Activated naive CD4-positive, alpha-beta T cell treated with anti-CD3 and anti-CD28 coated beads for 36 hours (primary cell): ENCODE results near the gene SORCS1. TPM values are rescaled to one million over a fixed set of nuclear protein-coding genes. Genes with fewer than 3 reads are reported as not detected.

Experiments used
- CTCF ChIA-PET: fragments of 350-600 bp; sonication (Branson Sonifier 250); formaldehyde crosslinking; loops from one replicate; lab custom pipeline; 2021; ENCODE audit warnings: antibody characterized with exemption; lab: Charles Lee
- DNase-seq: peaks from one replicate; pipeline ENCODE4 v3.0.0-alpha.2; 2020
- H3K27ac Mint-ChIP-seq: one replicate; pipeline ENCODE4 v1.8.0; 2021; ENCODE audit warnings: mild to moderate bottlenecking, mixed read lengths
- H3K27me3 Mint-ChIP-seq: one replicate; pipeline ENCODE4 v1.8.0; 2021; ENCODE audit warnings: low read depth, mixed read lengths
- H3K36me3 Mint-ChIP-seq: one replicate; pipeline ENCODE4 v1.8.0; 2021; ENCODE audit warnings: low read depth, mixed read lengths
- H3K4me1 Mint-ChIP-seq: one replicate; pipeline ENCODE4 v1.8.0; 2021; ENCODE audit warnings: low read depth, mixed read lengths
- H3K4me3 Mint-ChIP-seq: one replicate; pipeline ENCODE4 v1.8.0; 2021; ENCODE audit warnings: mild to moderate bottlenecking, moderate library complexity, mixed read lengths
- H3K9me3 Mint-ChIP-seq: one replicate; pipeline ENCODE4 v1.8.0; 2021; ENCODE audit warnings: mixed read lengths
- intact Hi-C: fragments of 100-400 bp; cut with micrococcal nuclease; formaldehyde crosslinking; loops from one replicate; pipeline ENCODE4 v1.15.1; 2023
- total RNA-seq, 2 experiments: library from RNA; stranded (reverse); gene quantifications; one replicate each; pipeline ENCODE4 v1.2.3, GENCODE V29; 2021

The SORCS1 gene
- total RNA-seq, 2 experiments from 2014 or later, result not detected

DNA sequence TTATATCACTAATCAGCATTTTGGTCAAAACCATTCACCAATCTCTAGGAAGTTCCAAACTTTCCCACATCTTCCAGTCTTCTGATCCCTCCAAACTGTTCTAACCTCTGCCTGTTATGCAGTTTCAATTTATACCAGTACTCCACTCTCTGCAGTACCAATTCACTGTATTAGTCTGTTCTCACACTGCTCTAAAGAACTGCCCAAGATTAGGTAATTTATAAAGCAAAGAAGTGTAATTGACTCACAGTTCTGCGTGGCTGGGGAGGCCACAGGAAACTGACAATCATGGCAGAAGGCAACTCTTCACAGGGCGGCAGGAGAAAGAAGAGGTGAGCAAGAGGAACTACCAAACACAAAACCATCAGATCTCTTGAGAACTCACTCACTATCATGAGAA lies 374.9 kb downstream of the SORCS1 start:
- DNase-seq, result no peak
- H3K4me3 Mint-ChIP-seq, result no peak overlapping the region
- no peaks in the 10 kb centered on the region for H3K4me1 Mint-ChIP-seq
- no peaks in the 10 kb centered on the region for H3K36me3 Mint-ChIP-seq
- H3K9me3 Mint-ChIP-seq, result peaks cover 3% of the 10 kb centered on the region
- H3K27me3 Mint-ChIP-seq, result no peaks in the 10 kb centered on the region
- CTCF ChIA-PET, result no interaction called here
- no peak overlapping the region for H3K27ac Mint-ChIP-seq
- intact Hi-C loops, result no loop called here

GRCh38 chr10:106788982-106789381 lies 375.5 kb downstream of the SORCS1 start:
- Mint-ChIP-seq H3K27me3 (no peaks in the 10 kb centered on the region), H3K4me3 (no peak overlapping the region), H3K27ac (no peak overlapping the region), H3K36me3 (no peaks in the 10 kb centered on the region), H3K4me1 (no peaks in the 10 kb centered on the region), H3K9me3 (peaks cover 6% of the 10 kb centered on the region)
- no peak for DNase-seq
- intact Hi-C loops, result no loop called here
- CTCF ChIA-PET, result no interaction called here

DNA sequence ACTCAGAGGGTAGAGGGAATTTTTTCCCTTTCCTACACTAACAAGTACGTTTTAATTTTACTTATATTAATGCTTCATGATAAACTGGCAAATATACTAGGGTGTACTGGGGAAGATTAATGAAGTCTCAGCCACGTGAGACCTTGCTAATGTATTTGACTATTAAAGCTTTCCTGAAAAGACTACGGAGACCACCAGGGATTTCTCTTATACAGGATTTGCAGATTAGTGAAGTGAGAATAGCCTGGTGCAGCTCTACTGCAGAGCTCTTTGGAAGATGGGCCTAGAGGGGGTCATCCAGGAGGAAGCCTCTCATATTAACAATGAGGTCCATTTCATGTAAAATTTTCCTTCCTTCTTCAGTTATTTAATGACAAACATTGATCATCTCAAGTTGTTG lies 379.0 kb downstream of the SORCS1 start:
- Mint-ChIP-seq H3K27ac (no peak overlapping the region), H3K4me1 (no peaks in the 10 kb centered on the region), H3K36me3 (no peaks in the 10 kb centered on the region), H3K9me3 (peaks cover 6% of the 10 kb centered on the region), H3K4me3 (no peak overlapping the region), H3K27me3 (no peaks in the 10 kb centered on the region)
- CTCF ChIA-PET, result no interaction called here
- intact Hi-C loops, result no loop called here
- no peak for DNase-seq

GRCh38 chr10:106780632-106781031 lies 383.9 kb downstream of the SORCS1 start:
- H3K4me1 Mint-ChIP-seq, result no peaks in the 10 kb centered on the region
- H3K4me3 Mint-ChIP-seq, result no peak overlapping the region
- no peak for DNase-seq
- peaks cover 2% of the 10 kb centered on the region for H3K9me3 Mint-ChIP-seq
- intact Hi-C loops, result no loop called here
- H3K27ac Mint-ChIP-seq, result no peak overlapping the region
- no peaks in the 10 kb centered on the region for H3K36me3 Mint-ChIP-seq
- CTCF ChIA-PET, result no interaction called here
- H3K27me3 Mint-ChIP-seq, result no peaks in the 10 kb centered on the region

- CTCF ChIA-PET, result no interaction called here
- H3K4me3 Mint-ChIP-seq, result no peak overlapping the region
- no peak overlapping the region for H3K27ac Mint-ChIP-seq
- DNase-seq, result no peak
- intact Hi-C loops, result no loop called here
- no peaks in the 10 kb centered on the region for H3K36me3 Mint-ChIP-seq
- H3K9me3 Mint-ChIP-seq, result no peaks in the 10 kb centered on the region
- H3K4me1 Mint-ChIP-seq, result no peaks in the 10 kb centered on the region
- no peaks in the 10 kb centered on the region for H3K27me3 Mint-ChIP-seq
These were observed 386.7 kb downstream of the SORCS1 start for GRCh38 chr10:106777841-106778240.

GRCh38 chr10:106775127-106775526 lies 389.4 kb downstream of the SORCS1 start:
- Mint-ChIP-seq H3K9me3 (no peaks in the 10 kb centered on the region), H3K4me1 (no peaks in the 10 kb centered on the region), H3K27ac (no peak overlapping the region), H3K27me3 (no peaks in the 10 kb centered on the region), H3K4me3 (no peak overlapping the region), H3K36me3 (no peaks in the 10 kb centered on the region)
- intact Hi-C loops, result no loop called here
- DNase-seq, result no peak
- CTCF ChIA-PET, result no interaction called here

DNA sequence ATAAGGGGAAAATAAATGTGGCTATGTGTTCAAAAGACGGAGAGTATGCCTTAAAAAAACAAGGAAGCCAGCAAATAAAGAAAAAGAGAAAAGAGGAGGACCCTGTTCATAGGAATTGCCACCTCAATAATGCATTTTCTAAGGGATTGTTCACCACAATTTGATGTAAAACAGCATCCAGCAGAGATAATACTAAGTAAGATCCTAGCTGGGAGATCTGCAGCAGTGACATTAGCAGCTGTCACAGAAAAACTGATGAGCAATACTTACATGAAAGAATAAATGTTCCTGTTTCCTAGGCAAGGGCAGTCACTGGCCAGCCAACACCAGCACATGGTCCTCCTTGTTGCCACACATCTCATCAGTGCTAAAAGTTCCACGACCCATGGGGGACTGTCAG lies 391.5 kb downstream of the SORCS1 start:
- intact Hi-C loops, result no loop called here
- no peaks in the 10 kb centered on the region for H3K9me3 Mint-ChIP-seq
- H3K4me3 Mint-ChIP-seq, result no peak overlapping the region
- CTCF ChIA-PET, result no interaction called here
- H3K36me3 Mint-ChIP-seq, result no peaks in the 10 kb centered on the region
- no peak overlapping the region for H3K27ac Mint-ChIP-seq
- DNase-seq, result no peak
- no peaks in the 10 kb centered on the region for H3K27me3 Mint-ChIP-seq
- no peaks in the 10 kb centered on the region for H3K4me1 Mint-ChIP-seq

DNA sequence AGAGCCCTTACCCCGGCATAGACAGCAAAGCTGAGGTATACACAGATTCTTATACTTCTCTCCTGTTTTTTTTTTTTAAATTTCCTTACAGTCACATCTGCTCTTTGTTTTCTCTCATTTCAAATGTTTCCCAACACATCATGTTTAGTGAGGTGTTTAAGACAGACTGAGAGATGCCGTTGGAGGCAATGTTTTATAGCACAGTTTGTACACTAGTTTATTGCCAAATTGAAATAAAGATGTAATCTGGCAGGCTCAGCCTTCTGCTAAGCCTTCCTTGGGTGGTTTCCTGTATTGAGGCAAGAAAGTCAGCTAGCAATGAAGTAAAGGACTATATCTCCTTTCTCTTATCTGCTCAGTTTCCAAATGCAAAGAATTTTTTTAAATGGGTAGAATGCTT lies 393.4 kb downstream of the SORCS1 start:
- H3K9me3 Mint-ChIP-seq, result no peaks in the 10 kb centered on the region
- H3K4me1 Mint-ChIP-seq, result no peaks in the 10 kb centered on the region
- no peaks in the 10 kb centered on the region for H3K36me3 Mint-ChIP-seq
- CTCF ChIA-PET, result no interaction called here
- H3K4me3 Mint-ChIP-seq, result no peak overlapping the region
- DNase-seq, result no peak
- intact Hi-C loops, result no loop called here
- H3K27ac Mint-ChIP-seq, result no peak overlapping the region
- H3K27me3 Mint-ChIP-seq, result no peaks in the 10 kb centered on the region

DNA sequence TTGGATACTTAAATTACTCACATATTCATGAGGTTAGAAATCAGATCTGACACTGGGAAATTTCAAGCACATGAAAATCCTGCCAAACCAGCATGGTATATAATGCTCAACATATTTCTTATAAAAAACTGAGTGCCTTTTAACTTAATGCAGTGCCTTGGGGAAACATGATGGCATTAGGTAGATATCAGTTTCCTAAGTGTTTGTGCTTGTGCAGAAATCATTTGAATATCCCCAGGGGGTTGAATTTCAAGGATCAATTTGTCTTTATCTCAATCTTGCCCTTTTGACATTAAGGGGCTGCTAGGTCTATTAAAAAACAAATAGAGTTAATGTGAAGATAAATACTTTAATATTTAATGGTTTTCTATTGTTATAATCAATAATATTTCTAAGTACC lies 396.3 kb downstream of the SORCS1 start:
- no peaks in the 10 kb centered on the region for H3K4me1 Mint-ChIP-seq
- no peaks in the 10 kb centered on the region for H3K36me3 Mint-ChIP-seq
- CTCF ChIA-PET, result no interaction called here

GRCh38 chr10:106765928-106766327 lies 398.6 kb downstream of the SORCS1 start:
- no peaks in the 10 kb centered on the region for H3K27me3 Mint-ChIP-seq
- no peaks in the 10 kb centered on the region for H3K4me1 Mint-ChIP-seq
- intact Hi-C loops, result no loop called here
- no peak overlapping the region for H3K27ac Mint-ChIP-seq
- H3K4me3 Mint-ChIP-seq, result no peak overlapping the region
- no peak for DNase-seq
- CTCF ChIA-PET, result no interaction called here
- H3K36me3 Mint-ChIP-seq, result no peaks in the 10 kb centered on the region
- H3K9me3 Mint-ChIP-seq, result peaks cover 4% of the 10 kb centered on the region

More for the DNA sequence above, 396.3 kb downstream of the SORCS1 start:
- DNase-seq, result no peak
- Mint-ChIP-seq H3K4me3 (no peak overlapping the region), H3K9me3 (no peaks in the 10 kb centered on the region), H3K27me3 (no peaks in the 10 kb centered on the region), H3K27ac (no peak overlapping the region)
- intact Hi-C loops, result no loop called here

DNA sequence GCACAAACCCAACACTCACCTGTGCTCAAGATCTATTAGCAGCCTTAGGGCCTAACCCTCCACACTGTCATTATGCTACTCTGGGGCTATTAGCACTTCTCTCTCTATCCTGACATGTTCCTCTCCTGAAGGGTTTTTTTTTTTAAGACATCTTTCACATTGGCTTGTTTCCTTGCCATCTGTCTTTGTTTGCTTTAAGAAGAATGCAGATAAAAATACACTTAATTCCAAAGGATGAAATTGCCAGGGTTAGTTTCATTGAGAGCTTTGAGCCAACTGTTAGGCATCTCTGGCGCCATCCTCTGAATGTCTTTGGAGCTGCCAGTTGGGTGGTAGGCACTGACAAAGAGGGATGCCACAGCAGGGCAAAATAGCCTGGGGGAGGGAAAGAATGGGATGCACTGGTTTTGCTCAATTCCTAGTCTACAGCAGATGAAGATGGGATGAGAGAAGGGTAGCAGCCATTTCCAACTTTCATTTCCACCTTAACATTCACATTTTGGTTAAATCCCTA lies 399.2 kb downstream of the SORCS1 start:
- Mint-ChIP-seq H3K27me3 (no peaks in the 10 kb centered on the region), H3K9me3 (peaks cover 4% of the 10 kb centered on the region), H3K27ac (no peak overlapping the region), H3K4me1 (no peaks in the 10 kb centered on the region), H3K36me3 (no peaks in the 10 kb centered on the region), H3K4me3 (no peak overlapping the region)
- intact Hi-C loops, result no loop called here
- DNase-seq, result no peak
- CTCF ChIA-PET, result no interaction called here

- intact Hi-C loops, result no loop called here
- no peaks in the 10 kb centered on the region for H3K4me1 Mint-ChIP-seq
- H3K4me3 Mint-ChIP-seq, result no peak overlapping the region
- no peaks in the 10 kb centered on the region for H3K36me3 Mint-ChIP-seq
- CTCF ChIA-PET, result no interaction called here
- H3K27ac Mint-ChIP-seq, result no peak overlapping the region
- peaks cover 4% of the 10 kb centered on the region for H3K9me3 Mint-ChIP-seq
- H3K27me3 Mint-ChIP-seq, result no peaks in the 10 kb centered on the region
- no peak for DNase-seq
These were observed 400.1 kb downstream of the SORCS1 start for GRCh38 chr10:106764360-106764759.

DNA sequence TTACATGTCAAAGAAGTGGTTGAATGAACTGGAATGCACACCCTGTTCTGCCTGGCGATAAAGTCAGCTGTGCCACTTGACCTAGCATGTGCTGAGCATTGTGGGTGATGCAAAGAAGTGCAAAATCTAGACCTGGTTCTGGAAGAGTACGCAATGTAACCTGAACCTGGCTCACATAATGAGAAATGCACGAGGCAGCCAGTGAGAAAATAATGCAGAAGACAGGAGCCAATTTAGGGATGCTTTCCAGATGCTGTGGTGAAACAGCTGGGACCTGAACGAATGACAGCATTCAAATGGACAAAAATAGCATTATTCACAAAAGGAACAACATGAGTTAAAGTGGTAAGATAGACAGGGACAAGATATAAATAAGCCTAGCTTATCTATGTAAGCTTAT lies 402.6 kb downstream of the SORCS1 start:
- no peaks in the 10 kb centered on the region for H3K27me3 Mint-ChIP-seq
- CTCF ChIA-PET, result no interaction called here
- no peaks in the 10 kb centered on the region for H3K4me1 Mint-ChIP-seq
- H3K9me3 Mint-ChIP-seq, result peaks cover 4% of the 10 kb centered on the region
- H3K4me3 Mint-ChIP-seq, result no peak overlapping the region
- DNase-seq, result no peak
- H3K27ac Mint-ChIP-seq, result no peak overlapping the region
- intact Hi-C loops, result no loop called here
- H3K36me3 Mint-ChIP-seq, result no peaks in the 10 kb centered on the region

DNA sequence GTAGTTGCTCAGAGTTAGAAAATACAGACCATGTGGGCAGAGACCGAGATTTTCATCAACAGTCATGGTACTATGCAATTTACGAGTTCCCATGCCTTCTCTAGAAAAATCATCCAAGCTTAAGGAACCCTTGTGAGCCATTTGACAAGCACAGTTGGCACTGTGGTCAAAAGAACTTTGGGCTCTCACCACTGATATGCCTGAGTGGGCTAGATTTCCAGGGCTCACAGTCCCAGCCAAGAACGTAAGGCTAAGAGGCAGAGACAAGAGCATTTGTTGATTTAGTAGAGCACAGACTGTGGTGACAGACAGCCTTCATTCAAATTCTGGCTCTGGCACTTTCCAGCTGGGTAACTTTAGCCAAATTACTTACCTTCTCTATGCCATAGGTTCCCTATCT lies 407.0 kb downstream of the SORCS1 start:
- Mint-ChIP-seq H3K36me3 (no peaks in the 10 kb centered on the region), H3K9me3 (peaks cover 6% of the 10 kb centered on the region), H3K4me3 (no peak overlapping the region), H3K4me1 (no peaks in the 10 kb centered on the region), H3K27ac (no peak overlapping the region), H3K27me3 (no peaks in the 10 kb centered on the region)
- DNase-seq, result no peak
- CTCF ChIA-PET, result interaction anchor here (0.8 kb wide), 1 partner anchor 52 kb away, joined by 3 read pairs; no protein-coding TSS in a partner anchor
- intact Hi-C loops, result no loop called here
